HG02970 (cell line): ENCODE measurements around the gene RABL3.
"Not testable (repeated sequence)": the region's sequence is repeated elsewhere in the genome, so short reads cannot be mapped to it uniquely, and the experiment has no call there.

Source experiments
- ATAC-seq: cut with Tn5 transposase; IDR thresholded peaks from one replicate; pipeline ENCODE4 v1.9.1; 2021; ENCODE audit warnings: mild to moderate bottlenecking, moderate library complexity, moderate number of reproducible peaks; ENCODE audit not compliant: unreplicated experiment, low FRiP score

RABL3 gene, protein sequence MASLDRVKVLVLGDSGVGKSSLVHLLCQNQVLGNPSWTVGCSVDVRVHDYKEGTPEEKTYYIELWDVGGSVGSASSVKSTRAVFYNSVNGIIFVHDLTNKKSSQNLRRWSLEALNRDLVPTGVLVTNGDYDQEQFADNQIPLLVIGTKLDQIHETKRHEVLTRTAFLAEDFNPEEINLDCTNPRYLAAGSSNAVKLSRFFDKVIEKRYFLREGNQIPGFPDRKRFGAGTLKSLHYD

DNA sequence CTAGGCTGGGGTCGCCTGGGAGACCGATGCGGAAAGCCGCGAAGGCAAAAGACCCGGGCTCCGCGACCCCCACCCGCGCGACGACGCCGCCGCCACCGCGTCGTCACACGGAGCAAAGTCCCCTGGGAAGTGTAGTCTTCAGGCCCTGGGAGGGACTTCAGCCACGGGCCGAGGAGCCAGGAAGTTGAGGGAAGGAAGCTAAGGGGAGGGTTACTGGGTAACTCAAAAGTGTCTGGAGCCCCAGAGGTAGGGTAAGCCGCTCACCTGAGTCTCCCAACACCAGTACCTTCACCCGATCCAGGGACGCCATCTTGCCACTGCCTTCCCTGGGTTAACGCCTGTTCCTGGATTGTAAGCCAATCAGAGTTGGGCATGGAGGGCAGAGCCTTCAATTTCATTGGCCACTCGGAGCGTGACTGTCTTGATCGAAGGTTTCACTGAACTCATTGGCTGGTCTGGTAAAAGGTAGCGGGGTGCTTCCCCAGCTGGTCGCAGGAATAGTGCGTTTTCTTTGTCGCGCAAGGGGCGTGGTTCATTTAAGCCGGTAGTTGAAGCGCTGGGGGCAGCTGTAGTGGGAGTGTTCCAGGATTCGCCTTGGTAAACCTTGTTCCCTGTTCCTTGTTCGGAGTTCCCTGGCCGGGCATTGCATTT, at the start of gene RABL3, which contains the start of gene GTF2E1:
RABL3 (minus strand) TSS at position 319 of the 651 bp plus-strand sequence; CDS start at position 310, 9 bp downstream.
GTF2E1 (plus strand) TSS at position 547 of the 651 bp plus-strand sequence. CDS start 7,809 bp downstream, outside the sequence.
- ATAC-seq: peak; percentile 99

DNA sequence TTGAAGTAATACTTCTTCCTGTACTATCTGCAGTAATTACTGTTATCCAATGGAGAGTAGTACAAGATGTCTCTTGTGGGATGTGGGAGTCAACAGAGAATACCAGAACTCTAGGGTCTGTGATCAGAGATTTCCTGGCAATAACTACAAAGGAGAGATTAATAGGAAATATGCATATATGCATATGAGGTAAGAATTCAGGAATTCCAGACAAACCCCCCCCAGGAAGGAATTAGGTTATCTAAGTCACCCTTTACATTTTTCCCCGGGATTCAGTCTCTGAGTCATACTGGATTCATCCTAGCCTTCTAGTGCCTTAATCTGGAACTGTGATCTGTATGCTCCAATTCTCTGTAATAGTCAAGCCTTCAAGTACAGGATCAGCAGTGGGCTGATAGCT, 49.6 kb upstream of the RABL3 start:
- ATAC-seq: no peak

DNA sequence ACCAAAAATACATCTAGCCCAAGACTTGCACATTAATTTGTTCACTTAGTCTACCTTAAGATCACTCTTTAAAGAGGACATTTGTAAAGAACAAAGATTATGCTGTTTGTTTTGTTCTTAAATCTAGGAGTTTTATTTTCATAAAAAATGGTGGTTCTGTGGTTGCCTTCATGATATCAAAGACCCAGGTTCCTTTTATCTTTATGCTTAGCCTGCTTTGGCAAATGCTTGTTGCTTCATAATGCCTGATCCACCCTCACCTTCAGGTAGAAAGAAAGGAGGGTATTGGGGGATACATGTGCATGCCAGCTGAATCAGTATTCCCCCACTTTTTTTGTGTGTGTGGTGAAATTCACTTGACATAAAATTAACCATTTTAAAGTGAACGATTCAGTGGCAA, 48.7 kb upstream of the RABL3 start:
- ATAC-seq: no peak

DNA sequence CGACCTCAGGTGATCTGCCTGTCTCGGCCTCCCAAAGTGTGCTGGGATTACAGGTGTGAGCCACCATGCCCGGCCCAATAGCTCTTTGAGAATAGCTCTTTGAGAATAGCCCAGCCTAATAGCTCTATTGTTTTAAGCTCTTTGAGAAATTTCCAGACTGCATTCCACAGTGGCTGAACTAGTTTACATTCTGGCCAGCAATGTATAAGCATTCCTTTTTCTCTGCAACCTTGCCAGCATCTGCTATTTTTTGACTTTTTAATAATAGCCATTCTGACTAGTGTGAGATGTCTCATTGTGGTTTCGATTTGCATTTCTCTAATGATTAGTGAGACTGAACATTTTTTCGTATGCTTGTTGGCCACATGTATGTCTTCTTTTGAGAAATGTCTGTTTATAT, 43.5 kb upstream of the RABL3 start:
- not testable (repeated sequence) for ATAC-seq

DNA sequence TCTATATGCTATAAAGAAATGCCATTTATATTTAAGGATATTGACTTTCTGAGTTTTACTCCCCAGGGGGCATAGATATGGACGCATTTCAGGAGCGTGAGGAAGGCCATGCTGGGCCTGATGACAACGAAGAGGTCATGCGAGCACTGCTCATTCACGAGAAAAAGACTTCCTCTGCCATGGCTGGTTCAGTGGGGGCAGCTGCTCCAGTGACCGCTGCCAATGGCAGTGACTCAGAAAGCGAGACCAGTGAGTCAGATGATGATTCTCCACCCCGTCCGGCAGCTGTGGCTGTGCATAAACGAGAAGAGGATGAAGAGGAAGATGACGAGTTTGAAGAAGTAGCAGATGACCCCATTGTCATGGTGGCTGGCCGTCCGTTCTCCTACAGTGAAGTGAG, 38.7 kb upstream of the RABL3 start:
- ATAC-seq: peak; percentile 89

DNA sequence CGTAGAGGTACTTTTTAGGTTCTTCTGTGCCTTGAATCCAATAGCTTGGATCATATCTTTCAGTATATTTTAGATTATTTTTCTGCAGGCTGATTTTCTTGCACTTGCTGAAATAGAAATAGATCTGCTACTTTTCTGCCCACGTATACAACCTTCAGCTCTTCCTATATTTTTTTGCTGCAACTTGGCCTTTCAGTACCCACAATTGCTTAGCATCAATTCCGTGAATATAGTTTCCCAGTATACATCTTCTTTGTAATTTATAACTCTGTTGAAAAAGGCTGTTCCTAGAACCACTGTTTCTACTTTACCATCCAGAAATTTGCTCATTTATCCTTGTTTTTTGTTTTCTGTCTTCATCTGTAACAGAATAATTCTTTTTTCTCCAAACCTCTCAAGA, 36.5 kb upstream of the RABL3 start:
- ATAC-seq: no peak

DNA sequence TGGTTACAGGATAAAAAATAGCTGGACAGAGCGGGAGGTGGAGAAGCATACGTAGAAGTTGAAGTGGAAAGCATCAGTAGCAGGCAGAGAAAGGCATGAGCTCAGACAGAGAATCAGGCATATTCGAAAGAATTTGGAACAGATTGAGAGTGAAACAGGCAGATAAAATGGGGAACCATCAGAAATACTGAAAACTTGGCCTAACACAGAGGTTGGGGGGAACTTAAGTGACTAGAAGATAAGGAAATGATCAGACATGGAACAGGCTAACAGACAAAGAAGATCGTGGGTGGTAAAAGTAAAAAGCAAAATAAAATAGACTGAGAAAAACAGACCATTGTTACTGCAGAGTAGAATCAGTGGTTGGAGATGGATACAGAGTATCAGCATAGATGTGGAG, 33.1 kb upstream of the RABL3 start:
- no peak for ATAC-seq

DNA sequence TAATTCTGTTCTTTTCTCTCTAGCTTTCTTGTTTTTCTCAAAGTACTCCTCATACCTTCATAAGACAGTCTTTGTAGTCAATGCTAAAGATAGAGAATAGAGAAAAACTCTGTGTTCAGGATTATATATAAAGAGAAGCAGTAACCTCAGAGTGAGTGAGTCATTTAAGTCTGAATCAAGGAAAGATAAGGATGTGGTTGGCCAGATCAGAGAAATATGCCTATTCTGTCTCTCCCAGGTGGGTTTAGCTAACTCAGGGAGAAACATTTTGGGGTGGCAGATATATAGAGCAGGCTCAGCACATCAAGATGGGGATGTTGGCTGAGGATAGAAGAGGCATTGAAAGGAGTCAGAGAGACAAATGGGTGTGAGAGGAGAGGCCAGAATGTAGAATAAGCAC, 31.6 kb upstream of the RABL3 start:
- no peak for ATAC-seq

DNA sequence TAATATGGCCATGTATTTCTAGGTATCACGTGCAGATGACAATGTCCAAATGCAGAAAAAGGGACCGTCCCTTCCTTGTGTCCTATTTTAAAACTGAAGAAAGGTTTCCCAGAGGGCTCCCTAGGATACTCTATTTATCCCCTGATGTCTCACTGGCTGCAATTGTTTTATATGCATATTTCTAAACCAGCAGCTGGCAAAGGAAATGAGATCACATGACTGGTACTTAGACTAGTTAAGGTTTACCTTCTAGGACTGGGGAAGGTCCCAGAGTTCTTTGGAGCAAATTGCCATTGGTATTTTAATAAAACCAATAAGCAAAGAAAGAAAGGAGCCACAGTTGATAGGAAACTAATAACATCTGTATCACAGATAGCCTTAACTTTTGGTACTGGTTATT, 29.8 kb upstream of the RABL3 start:
- no peak for ATAC-seq

DNA sequence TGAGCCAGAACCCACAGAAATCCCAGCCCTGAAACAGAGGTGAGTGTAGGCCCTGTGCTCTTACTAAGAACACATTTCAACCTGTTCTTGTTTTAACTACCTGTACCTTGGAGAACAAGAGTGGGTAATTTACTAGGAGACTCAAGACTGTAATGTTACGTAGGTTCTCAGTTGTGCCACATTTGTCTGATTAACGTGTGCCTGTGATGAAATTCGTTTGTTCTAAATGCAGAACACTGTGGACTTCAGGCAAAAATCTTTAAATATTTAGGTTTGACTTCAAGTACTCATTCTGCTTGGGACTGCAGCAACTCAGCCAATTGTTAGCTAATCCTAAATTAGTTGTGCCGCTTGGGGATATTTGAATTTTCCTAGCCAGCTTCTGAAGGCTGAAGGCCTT, 28.6 kb upstream of the RABL3 start:
- no peak for ATAC-seq

DNA sequence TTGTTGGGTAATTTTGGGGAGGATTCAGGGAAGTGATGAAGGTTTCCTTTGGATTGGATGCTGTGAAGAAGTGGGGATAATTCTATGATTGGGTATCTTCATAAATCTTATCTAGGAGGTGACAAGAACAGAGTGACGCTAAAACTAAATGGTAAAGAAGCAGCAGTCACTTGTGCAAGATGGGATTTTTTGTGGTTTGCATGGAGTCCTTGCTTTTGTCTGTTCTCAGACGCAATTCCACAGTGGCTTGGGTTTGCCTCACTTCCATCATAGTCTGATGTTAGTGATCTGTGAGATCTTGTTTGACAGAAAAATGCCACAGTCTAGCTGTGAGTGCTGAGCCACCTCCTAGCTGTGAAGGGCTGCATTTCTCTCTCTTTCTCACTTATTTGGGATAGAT, 27.1 kb upstream of the RABL3 start:
- ATAC-seq: no peak

DNA sequence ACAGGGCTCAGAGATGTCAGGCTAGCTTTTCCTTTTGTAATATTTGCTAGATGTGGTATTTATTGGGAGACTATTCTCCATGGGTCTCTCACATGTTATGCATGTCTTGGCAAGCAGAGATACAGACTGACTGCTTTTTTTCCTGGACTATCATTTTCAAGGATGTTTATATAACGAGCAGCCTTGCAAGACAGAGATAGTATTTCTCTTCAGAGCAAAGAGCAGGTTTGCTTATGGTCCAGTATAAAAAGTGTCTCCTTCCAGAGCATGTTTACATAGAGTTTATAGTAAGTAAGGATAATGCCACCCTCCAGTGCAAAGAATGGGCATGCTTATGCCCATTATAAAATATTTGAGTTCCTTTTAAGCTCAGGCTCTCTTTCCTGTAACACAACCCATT, 24.8 kb upstream of the RABL3 start:
- no peak for ATAC-seq

DNA sequence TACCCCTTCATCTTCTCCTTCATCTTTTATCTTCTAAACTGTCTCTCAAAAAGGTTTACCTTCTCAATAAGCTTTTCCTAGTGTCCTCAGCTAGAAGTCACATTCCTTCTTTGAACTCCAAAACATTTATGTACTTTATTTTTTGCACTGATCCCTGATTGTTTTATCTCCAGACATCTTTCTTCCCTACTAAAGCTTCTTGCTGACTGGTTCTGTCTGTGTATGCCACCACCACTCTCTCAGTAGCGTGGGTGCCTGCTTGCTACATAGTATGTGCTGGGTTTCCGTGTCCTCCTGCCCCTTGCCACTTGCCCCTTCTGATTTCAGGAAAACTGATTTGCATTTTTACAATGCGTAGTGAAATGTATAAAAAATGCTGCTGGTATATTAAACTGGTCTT, 24.3 kb upstream of the RABL3 start:
- ATAC-seq: no peak

DNA sequence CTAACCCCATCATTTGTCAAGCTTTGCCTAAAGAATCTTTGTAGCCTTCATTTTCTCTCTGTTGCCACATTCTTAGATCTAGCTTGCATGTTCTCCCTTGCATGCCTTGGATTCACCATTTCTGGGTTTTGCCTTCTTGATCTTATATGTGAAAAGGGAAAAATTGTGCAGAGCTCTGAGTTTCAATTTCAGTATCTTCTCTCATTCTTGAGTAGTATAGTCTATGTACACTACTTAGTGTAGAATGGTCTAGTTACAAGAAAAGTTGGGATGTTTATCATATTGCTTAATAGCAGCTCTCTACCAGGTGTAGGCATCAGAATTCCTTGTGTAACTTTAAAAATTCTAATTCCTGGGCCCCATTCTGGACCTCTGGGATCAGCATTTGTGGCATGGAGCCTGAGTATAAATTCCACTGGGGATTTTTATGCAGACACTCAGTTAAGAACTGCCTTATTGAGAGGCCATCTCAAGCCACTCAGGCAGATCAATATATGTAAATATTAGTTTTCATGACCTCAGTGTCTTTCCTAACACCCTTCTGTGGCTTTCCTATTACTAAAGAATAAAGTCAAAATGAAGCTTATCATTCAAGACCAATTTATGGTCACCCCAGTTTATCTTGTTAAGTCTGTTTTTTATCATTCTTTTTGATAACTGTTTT, 23.6 kb upstream of the RABL3 start:
- ATAC-seq: no peak

DNA sequence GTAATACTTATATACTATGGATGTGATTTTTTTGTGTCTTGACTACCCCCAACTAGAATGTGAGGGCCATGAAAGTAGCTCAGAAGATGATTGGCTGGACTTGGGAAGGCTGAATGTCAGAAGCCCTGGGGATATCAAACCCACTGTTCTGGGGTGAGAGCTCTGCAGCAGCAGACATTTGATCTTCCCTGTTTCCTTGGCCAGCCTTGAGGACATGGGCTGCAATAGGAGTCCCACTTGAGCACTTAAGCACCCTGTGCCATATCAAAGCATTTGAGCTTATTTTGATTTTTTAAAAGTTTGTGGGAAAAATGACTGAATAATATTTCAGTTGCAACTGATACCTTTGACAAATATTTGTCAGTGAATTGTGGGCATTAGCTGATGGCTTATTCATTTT, 21.9 kb upstream of the RABL3 start:
- no peak for ATAC-seq

DNA sequence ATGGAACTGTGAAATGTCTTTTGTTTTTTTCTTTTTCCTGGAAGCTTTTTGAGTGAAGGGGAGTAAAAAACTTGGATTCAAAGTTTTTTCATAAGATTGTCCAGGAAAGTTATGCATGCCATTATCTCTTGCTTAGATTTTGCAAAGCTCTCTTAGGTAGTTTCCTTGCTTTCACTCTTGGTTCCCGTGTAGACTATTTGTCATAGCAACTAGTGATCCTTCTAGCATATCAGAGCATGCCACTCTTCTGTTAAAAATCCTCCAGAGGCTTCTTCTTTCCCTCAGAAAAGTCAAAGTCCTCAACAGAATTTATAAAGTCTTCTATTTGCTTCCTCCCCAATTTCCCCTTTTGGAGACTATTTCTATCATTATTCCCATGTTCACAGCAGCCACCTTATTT, 21.3 kb upstream of the RABL3 start:
- ATAC-seq: peak; percentile 61

DNA sequence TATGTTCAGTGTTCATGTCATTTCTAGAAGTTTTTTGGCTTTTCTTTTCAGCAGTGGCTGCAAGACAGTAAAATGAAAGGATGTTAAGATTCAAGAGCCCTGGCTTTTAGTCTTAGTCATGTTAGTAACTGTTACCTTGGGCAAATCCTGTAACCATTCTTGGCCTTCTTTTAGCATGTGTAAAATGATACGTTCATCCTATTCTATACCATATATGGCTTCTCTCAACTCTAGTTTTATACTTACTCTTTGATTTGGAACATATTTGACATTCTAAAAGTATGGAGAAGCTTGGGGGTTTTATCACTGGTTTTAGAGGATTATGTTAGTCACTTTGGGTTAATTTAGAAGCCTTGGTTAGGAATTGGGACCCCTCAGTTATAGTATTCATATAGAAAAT, 20.3 kb upstream of the RABL3 start:
- no peak for ATAC-seq

DNA sequence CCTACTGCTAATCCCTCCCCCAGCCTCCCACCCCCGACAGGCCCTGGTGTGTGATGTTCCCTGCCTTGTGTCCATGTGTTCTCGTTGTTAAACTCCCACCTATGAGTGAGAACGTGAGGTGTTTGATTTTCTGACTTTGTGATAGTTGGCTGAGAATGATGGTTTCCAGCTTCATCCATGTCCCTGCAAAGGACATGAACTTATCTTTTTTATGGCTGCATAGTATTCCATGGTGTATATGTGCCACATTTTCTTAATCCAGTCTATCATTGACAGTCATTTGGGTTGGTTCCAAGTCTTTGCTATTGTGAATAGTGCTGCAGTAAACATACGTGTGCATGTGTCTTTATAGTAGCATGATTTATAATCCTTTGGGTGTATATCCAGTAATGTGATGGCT, 16.2 kb upstream of the RABL3 start:
- not testable (repeated sequence) for ATAC-seq

DNA sequence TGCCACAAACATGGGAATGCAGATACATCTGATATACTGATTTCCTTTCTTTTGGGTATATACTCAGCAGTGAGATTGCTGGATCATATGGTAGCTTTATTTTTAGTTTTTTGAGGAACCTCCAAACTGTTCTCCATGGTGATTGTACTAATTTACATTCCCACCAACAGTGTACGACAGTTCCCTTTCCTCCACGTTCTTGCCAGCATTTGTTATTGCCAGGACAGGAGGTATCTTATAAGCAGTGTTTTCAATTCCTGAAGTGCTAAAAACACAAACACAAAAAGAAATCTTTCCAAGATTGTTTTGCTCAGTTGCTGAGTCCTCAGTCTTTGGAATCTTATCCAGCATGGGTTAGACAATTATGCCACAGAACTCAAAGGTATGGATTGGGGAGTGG, 13.7 kb upstream of the RABL3 start:
- no peak for ATAC-seq

DNA sequence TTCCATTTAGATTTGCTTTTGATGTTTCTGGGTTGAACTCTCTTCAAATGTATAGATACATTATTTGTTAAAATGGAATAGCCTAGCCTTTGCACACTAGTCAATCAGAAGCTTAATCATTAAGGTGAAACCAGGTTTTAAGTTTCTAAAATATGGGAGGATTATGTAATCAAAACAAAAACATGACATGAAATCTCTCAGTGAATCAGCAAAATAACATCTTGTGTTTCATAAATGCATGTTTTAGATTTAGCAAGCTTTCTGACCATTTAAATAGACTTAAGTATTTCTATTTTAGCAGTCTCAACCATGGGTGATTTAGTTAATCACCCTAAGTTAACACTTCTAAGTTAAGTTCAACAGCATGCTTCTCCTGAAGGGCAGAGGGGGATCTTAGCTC, 11.5 kb upstream of the RABL3 start:
- no peak for ATAC-seq

DNA sequence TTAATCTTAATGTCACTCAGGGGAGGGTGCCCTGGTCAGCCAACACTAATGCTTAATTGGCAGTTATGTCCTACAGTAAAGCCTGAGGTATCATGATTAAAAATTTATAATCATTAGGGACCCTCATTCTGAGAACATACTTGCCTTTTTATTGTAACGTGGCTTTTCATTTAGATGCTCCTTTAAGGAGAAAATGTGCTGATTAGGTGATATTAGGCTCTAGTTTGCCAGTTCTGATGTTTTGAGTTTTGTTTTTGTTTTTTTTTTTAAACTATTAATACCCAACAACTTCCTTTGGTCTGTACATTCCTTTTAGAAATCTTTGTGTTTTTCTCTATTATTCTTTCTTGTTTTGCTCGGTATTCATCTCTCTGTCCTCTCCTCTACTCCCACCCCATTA, 10.5 kb upstream of the RABL3 start:
- no peak for ATAC-seq

DNA sequence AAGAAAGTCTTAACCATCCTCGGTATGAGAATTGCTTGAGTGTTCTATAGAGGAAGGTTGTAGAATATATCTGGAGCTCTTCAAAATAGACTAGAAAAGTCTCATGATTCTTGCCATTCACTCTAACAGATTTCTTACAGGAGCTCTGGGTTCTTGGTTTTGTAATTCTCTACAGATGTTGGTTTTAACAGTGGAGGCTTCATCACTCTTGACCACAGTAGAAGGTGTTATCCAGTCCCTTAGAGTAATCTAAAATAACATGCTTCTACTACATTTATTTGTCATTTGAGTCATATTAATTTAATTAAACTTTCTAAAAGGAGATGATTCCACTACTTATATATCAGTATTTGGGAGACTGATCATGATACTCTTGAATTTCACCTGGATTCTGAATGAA, 9.9 kb upstream of the RABL3 start:
- ATAC-seq: no peak
